DOHH2 (cell line): ENCODE data around the gene PLCL1.

Experiments used
- CTCF ChIP-seq: fragments of 200-600 bp; sonication (generic); IDR thresholded peaks from one replicate; pipeline ENCODE4 v1.5.1; 2014; ENCODE audit warnings: antibody characterized with exemption, mild to moderate bottlenecking, low read depth, low read length; ENCODE audit not compliant: poor library complexity, severe bottlenecking
- EZH2phosphoT487 ChIP-seq: fragments of 200-600 bp; sonication (generic); IDR thresholded peaks from 2 replicates; pipeline ENCODE4 v1.6.1; 2017; ENCODE audit warnings: borderline replicate concordance, mild to moderate bottlenecking, antibody characterized with exemption, low read length, moderate library complexity, mixed read lengths

GRCh38 chr2:198059800-198060199 is 255.4 kb downstream of the PLCL1 start:
- TF ChIP-seq CTCF (no peak), EZH2phosphoT487 (no peak)
